ENCODE data around the gene UTP11. TPM values are rescaled to one million over a fixed set of nuclear protein-coding genes. Genes with fewer than 3 reads are reported as not detected.

UTP11 gene
- total and polyA plus RNA-seq, 2 of the 8 experiments (the other 6 are each of a cell fraction or from before 2014, with no cell fraction given): 19.5 to 60.5 TPM

DNA sequence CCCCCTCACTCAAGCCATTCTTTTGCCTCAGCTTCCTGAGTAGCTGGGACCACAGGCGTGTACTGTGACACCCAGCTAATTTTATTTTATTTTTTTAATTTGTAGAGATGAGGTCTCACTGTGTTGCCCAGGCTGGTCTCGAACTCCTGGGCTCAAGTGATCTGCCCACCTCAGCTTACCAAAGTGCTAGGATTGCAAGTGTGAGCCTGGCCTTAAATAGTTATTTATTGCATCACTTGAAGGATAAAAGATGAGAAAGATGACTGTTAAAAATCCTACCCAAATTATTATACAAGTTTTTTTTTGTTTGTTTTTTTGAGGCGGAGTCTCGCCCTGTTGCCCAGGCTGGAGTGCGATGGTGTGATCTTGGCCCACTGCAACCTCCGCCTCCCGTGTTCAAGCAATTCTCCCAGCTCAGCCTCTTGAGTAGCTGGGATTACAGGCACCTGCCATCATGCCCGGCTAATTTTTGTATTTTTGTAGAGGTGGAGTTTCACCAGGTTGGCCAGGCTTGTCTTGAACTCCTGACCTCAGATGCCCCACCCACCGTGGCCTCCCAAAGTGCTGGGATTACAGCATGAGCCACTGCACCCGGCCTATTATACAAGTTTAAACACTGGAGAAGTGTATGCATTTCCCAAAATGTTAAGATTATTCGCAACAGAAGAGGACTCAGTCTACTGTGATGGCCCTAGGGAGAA is 2.3 kb downstream of the UTP11 start (continued):
- TF ChIP-seq EZH2 (IDR thresholded peaks at IDR 0.05; ENCODE audit: low read depth, low read length, severe bottlenecking): no peak
